Measurements from ENCODE around the gene BUB3. TPM values are rescaled to one million over a fixed set of nuclear protein-coding genes. Genes with fewer than 3 reads are reported as not detected.

The BUB3 gene
- total and polyA plus RNA-seq, 2 experiments from 2014 or later = 88.8 to 147 TPM

- Histone ChIP-seq H3K9me3 (ENCODE audit: low read depth) (no peaks in the 10 kb centered on the region), H3K4me3 (no peak overlapping the region), H3K27me3 (no peaks in the 10 kb centered on the region), H3K4me1 (ENCODE audit: low read depth) (no peaks in the 10 kb centered on the region), H3K27ac (no peak overlapping the region), H3K36me3 (no peaks in the 10 kb centered on the region)
- no peak for DNase-seq (ENCODE audit: low read depth in 1 of 2, low spot score in 1 of 2)
- TF ChIP-seq CTCF (IDR thresholded peaks at IDR 0.05; ENCODE audit: low read depth, low read length) = no peak
These were observed 59.0 kb downstream of the BUB3 start for GRCh38 chr10:123213192-123213591.

Other genes starting within 250 kb of the BUB3 start
- gene FAM24A, start 243.8 kb upstream of the BUB3 start, total RNA-seq = not detected in 2 replicates
- gene FAM24A, start 243.8 kb upstream of the BUB3 start, polyA plus RNA-seq = not detected in 2 replicates
- gene C10orf88, start 200.2 kb upstream of the BUB3 start, total RNA-seq = 5.8 and 7.6 TPM in 2 replicates
- 11.4 and 17.4 TPM in 2 replicates for gene C10orf88, start 200.2 kb upstream of the BUB3 start, polyA plus RNA-seq
- 6.9 and 7.5 TPM in 2 replicates for gene PSTK, start 174.0 kb upstream of the BUB3 start, total RNA-seq
- 12.9 and 13.5 TPM in 2 replicates for gene PSTK, start 174.0 kb upstream of the BUB3 start, polyA plus RNA-seq
- gene IKZF5, start 145.6 kb upstream of the BUB3 start, total RNA-seq = 2.9 and 6.0 TPM in 2 replicates
- gene IKZF5, start 145.6 kb upstream of the BUB3 start, polyA plus RNA-seq = 7.9 and 10.1 TPM in 2 replicates
- gene ACADSB, start 145.4 kb upstream of the BUB3 start, total RNA-seq = 14.3 and 14.7 TPM in 2 replicates
- gene ACADSB, start 145.4 kb upstream of the BUB3 start, polyA plus RNA-seq = 16.0 and 22.0 TPM in 2 replicates
- gene HMX3, start 18.4 kb upstream of the BUB3 start, total RNA-seq = not detected in 2 replicates
- gene HMX3, start 18.4 kb upstream of the BUB3 start, polyA plus RNA-seq = not detected in 2 replicates
- gene HMX2, start 6.3 kb upstream of the BUB3 start, total RNA-seq = not detected in 2 replicates
- not detected in 2 replicates for gene HMX2, start 6.3 kb upstream of the BUB3 start, polyA plus RNA-seq